ENCODE data around the gene RBM17.
"Not testable (repeated sequence)": the region's sequence is repeated elsewhere in the genome, so short reads cannot be mapped to it uniquely, and the experiment has no call there.

Gene RBM17

DNA sequence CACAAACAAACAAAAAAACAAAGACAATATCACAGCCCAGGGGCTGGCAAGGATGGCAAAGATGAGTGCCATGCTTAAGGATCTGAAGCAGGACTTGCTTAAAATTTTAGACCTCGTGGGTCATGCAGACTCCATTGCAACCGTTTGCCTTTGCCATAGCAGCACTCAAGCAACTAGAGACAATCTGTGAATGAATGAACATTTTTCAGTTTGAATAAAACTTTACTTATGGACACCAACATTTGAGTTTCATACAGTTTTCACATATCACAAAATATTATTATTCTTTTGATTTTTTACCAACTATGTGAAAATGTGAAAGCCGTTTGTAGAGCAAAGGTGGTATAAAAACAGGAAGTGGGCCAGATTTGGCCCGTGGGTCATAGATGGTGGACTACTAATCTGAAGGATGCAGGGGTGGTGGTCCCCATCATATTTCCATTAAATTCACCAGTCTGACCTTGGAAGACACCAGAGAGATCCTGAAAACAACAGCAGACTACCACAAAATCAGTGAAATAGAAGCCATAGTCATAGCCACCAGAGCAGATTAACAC, 8.3 kb upstream of the RBM17 start:
- DNase-seq (ENCODE audit: low spot score), result no peak

DNA sequence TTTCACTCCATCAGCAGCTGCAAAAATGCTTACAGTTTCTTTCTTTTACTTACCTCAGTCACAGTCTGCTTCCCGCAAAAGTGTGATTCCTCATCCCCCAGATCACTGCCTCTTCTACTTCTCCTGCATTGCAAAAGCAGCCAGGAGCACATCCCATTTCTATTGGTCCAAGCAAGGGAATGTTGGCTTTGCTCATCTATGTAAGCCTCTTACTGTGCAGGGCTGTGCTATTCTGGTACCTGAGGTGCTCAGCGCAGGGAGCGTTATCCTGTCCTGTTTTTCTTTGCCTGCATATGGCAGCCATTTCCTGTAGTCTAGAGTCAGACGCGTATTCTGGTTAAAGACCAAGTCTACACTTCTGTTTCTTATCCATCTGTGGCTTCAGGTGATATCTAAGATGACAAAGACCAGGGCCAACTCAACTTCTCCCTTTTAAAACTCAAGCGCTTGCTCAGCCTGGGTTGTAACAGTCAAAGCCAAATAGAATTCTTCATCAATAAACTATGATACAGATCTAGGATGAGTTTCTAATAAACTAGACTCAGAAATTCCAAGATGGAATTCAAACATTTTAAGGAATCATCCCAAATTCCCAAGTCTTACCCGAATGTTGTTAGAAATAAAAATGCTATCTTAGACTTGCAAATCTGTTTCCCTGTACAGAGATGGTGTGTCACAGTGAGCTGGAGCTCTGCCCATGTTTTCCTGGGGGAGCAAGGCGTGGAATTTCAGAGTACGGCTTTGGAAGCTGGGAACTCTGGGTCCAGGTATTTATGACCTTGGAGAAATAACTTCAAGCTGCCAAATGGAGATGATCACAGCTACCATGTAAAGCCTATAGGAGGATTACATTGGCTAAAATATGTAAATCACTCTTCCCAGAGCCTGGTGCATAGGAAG, 6.1 kb upstream of the RBM17 start:
- no peak for DNase-seq (ENCODE audit: low spot score)

DNA sequence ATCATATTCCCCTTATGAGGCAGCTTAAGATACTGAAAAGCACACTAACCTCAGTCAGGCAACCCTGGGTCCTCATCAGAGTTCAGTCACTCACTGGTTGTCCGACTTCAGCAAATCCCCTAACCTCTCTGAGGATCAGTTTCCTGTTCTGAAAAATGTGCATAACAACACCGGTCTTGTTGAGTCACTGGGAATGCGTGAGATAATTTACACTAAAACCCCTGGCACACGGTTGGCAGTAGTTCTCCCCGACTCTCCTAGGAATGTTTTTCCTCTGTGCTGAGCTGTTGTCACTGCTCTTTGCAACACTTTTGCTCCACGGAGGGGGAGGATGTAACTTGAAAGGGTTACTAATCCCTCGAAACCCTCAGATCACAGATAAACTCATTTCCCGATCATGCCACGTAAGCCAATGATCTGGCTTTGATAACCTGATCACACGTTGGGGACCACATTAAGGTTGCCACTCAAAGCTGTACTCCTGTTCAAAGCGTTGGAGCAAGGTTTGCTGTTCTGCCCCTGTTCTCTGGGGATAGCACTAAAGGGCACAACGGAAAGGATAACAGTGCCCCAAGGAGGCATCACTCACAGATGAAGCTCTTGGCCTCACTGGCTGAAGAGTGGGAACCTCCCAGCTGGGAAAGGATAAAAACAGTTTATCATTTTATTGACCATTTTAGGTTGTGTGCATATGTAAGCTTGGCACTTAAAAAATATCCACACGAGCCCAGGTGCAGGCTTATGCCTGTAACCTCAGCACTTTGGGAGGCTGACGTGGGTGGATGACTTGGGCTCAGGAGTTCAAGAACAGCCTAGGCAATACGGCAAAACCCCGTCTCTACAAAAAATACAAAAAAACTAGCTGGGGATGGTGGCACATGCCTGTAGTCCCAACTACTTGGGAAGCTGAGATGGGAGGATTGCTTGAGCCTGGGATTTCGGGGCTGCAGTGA, 5.0 kb upstream of the RBM17 start:
- peak; percentile 20 for DNase-seq (ENCODE audit: low spot score)

DNA sequence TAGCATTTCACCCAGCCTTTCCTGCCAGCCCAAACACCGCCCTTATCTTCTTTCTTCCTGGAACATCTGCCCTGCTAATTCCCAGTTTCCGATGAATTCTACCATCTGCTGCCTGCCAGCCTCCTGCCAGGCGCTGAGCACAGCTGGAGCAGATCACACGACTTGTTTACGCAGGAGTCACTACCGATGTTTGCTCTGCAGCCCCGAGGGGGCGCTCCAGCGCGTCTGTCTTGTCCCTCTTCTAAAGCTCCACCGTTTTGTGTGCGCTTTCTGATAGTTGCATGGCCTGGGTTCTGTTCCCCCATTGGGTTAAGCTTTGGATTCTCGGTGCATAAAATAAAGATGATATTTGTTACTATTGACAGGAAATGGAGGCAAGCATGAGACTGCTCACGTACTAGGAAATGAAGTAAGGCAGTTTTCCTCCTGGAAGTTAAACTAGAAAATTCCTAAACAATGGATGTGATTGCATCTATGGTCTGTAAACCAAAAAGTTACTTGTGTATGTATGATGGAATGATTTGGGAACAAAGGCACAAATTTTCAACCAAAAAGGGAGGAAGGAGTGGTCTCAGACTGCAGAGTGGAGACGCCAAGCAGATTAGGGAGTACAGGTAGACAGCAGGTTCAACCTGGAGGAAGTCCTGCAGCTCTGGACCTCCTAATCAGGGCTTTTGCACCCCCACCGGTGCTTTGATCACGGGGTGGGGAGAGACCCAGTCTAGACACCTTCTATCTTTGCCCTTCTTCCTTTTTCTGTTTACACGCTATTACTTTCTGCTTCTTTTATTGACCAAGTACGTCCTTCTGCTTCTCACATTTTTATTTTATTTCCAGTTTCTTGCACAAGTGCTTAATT, 2.2 kb upstream of the RBM17 start:
- peak; percentile 82 for DNase-seq (ENCODE audit: low spot score)

DNA sequence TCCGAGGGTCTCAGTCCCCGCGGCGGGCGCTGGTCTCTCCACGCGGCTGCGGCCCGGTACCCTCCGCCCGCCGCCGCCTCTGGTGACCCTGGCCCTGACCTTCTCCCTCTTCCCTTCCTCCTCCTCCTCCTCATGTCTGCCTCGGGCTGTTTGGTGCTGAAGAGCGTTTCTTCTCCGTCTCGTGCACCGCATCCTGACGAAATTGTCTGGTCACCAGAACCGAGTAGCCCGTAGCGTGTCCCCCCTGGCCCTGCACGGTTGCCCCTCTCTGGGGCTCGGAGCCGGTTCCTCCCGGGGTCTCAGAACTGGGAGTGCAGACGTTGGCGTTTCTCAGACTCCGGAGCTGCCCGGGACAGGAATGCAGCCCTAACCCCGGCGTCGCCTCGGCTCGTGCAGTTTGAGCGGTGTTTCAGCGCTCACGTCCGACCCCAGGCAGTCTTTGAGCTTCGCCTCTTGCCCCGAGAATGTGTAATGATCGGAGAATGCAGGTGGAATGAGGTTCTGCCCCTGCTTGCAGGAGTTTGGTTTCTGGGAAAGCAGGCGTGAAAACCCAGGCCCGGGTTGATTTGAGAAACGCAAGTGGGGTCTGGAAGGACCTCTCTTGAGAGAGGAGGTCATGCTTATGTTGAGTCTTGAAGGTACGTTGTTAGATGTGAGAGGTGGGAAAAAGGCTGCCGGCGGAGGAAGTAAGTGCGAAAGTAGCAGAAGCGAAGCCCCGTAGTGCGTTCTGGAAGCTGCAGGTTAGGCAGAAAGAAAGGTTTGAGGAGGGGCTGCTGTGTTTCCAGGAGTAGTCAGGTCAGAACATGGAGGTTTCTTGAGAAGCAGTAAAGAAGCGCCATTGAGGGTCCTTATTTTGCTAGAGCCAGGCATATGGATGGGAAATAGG, 743 bp downstream of the RBM17 start:
- DNase-seq (ENCODE audit: low spot score), result peak; percentile 24

DNA sequence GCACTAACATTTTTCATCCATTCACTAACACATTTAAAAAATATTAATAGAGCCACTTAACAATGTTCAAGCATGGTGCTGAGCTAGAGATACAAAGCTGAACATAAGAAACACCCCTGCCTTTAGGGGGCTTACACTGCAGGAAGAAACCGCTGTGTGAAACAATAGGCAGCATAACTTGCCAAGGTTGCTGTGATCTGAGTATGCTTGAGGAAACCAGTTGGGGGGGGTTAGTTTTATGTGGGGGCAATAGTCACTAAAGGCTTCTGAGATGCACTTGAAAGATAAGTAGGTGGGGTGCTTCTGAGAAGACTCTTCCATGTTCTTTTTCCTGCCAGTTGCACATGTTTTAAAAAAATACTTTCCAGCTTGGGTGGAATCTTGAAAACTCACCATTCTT, 2.8 kb downstream of the RBM17 start:
- no peak for DNase-seq (ENCODE audit: low spot score)

DNA sequence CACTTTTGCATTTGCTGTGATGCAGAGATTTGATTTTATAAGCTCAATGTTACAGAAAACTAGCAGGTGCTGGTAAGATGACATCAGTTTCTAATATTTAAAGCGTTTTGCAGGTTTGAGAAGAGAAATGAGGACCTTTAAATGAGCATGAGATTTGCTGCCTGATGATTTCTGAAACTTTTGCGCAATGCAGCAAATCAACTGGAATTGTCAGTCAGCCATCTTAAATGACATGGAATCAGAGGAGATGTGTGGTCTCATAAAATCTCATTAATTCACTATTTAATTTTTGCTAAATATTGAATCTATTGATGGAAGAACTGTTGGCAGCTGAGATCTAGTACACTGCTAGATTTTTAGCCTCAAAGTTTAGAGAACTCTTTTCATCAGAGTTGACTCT, 3.9 kb downstream of the RBM17 start:
- DNase-seq (ENCODE audit: low spot score), result no peak

DNA sequence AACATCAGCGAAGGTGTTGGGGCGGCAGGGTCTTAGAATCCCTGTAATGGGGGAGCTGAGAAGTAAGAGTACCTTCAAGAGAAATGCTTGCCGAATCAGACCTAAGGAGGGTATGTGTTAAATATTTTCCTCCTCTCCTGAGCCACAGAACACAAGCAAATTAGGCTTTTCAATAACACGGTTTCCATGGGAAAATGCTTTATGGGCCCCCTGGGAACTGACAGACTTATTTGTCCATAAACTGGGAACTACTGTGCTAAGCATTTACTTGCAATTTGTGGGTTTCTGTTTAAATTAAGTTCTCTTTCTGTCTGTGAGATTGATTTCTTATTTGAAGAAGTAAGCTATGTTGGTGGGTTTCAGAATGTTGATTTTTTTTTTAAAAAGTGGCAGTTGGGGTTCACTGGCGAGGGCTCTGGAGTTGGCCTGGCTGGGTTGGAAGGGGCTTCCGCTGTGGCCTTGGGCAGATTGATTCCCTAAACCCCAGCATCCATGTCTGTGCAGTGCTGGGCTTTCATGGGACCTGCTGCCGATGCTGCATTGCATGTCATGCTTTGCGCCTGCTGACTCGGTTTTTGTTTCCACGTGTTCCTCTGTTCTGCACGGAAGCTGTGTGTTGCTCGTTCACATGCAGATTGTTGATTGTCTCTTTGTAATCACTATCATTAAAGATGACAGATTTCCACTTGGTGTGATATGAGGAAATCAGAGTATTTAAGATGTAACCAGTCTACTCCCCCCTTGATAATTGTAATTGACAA, 7.2 kb downstream of the RBM17 start:
- no peak for DNase-seq (ENCODE audit: low spot score)

DNA sequence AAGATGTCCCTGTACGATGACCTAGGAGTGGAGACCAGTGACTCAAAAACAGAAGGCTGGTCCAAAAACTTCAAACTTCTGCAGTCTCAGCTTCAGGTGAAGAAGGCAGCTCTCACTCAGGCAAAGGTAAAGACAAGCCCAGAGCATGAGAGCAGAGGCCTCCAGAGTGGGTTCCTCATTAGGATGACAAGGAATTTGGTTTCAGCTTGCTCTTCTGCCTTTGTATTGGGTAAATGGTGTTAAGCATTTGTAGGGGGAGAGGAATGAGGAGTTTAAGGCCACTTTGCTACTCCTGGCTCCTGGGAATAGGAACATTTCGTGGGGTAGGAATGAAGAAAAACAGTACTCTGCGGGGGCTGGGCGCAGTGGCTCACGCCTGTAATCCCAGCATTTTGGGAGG, 8.2 kb downstream of the RBM17 start:
- no peak for DNase-seq (ENCODE audit: low spot score)

DNA sequence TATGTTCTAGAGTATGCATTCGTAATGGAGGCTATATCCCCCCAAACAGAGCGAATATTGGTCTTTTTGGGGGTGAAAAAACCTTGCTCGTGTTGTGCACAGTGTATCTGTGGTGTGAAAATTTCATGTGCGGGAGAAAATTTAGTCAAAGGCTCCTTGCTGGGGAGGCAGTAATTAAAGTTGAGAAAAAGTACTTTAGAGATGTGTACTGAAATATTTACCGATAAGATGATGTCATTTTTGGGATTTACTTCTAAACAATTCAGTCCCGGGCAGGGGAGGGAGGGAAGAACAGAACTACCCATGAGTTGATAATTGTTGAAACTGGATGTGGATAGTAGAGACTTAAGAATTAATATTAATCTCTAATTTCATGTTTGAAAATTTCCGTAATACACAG, 9.3 kb downstream of the RBM17 start:
- no peak for DNase-seq (ENCODE audit: low spot score)

DNA sequence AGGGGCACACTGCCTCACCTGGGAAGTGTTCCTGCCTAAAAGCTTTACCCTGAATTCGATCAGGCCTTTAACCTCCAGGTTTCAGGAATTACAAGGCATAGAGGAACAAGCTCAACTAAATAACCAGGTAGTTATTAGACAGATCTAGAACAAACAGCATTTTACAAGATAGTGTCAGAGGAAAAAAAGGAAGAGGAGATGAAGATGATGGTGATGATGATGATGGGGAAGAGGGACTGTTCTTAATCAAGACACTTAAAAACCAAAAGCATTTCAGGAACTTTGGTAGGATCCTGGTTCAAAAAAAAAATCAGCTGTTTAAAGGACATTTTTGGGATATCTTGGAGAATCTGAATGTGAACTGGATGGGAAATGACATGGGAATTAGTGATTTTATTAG, 11.5 kb downstream of the RBM17 start:
- DNase-seq (ENCODE audit: low spot score), result no peak

DNA sequence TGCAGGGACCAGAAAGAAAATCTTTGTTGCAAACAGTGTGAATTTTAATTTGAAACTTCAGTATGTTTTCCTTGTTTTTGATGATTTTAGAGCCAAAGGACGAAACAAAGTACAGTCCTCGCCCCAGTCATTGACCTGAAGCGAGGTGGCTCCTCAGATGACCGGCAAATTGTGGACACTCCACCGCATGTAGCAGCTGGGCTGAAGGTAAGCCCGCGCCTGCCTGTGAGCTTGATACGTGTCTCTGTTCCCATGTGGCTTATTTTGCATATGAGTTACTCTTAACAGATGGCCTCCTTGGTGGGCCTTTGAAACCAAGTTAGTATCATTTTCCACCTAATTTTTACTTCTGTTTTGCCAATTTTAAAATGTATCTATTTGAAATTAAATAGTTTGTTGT, 12.3 kb downstream of the RBM17 start:
- DNase-seq (ENCODE audit: low spot score), result no peak

DNA sequence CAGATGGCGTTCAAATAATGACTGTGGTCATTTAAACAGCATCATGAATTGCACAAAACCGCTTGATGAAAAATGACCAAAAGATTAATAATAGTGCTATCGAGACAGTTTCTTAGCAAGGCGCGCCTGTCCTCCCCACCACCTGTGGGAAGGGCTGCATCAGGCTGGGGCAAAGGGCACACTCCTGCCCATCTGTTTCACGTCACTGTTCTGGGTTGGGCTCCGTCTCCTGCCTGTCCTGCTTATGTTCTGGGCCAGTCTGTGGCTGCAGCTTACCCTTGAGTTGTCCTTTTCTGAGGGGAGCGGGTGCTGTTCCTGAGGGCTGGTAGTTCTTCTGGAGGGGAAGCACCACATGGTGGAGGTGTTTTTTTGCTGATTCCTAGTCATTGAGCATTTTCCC, 13.3 kb downstream of the RBM17 start:
- DNase-seq (ENCODE audit: low spot score), result no peak

DNA sequence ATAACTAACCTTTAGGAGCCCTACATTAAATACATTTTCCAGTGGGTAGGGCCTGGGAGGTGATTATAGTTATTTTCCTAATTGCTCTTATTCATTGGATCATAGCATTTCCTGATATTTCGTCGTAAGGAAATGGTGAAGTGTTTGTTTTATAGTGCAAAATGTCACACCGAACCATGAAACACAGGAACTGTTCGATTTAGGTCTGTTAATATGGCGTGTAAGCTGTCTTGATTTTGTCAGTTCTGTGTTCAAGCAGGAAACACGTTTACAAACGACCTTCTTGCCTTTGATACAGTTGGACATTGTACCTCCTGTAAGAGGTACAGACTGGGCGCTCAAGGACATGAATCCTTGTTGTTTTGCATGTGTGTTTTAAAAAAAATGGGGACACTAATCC, 14.8 kb downstream of the RBM17 start:
- no peak for DNase-seq (ENCODE audit: low spot score)

DNA sequence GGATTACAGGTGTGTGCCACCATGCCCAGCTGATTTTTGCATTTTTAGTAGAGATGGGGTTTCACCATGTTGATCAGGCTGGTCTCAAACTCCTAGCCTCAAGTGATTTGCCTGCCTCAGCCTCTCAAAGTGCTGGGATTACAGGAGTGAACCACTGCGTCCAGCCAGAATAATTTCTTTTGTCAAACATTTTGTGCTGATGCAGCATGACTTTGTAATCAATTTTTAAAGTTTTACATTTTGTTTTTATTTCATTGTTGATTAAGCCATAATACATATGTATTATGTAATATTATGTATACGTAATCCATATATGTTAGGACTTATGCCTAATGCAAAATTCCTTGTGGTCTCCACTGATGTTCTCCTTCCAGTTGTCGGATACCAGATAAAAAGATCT, 18.8 kb downstream of the RBM17 start:
- not testable (repeated sequence) for DNase-seq (ENCODE audit: low spot score)

DNA sequence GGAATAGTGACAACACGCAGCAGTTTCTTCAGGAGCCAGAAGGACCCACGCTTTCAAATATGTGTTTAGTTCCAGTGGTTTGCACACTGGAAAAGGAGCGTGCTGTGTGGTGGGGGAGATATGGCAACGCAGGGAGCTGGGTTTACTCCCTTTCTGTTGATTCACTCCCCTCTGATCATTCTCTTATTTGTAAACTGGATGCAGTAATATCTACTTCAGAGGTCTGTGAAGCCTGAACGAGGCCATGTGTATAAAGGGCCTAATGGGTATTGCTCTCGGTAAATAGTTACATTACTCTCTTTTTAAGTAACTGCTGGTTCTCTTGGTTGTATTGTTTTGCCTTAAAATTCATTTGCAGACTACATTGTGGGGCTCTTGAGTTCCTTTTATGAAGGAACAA, 19.2 kb downstream of the RBM17 start:
- no peak for DNase-seq (ENCODE audit: low spot score)

DNA sequence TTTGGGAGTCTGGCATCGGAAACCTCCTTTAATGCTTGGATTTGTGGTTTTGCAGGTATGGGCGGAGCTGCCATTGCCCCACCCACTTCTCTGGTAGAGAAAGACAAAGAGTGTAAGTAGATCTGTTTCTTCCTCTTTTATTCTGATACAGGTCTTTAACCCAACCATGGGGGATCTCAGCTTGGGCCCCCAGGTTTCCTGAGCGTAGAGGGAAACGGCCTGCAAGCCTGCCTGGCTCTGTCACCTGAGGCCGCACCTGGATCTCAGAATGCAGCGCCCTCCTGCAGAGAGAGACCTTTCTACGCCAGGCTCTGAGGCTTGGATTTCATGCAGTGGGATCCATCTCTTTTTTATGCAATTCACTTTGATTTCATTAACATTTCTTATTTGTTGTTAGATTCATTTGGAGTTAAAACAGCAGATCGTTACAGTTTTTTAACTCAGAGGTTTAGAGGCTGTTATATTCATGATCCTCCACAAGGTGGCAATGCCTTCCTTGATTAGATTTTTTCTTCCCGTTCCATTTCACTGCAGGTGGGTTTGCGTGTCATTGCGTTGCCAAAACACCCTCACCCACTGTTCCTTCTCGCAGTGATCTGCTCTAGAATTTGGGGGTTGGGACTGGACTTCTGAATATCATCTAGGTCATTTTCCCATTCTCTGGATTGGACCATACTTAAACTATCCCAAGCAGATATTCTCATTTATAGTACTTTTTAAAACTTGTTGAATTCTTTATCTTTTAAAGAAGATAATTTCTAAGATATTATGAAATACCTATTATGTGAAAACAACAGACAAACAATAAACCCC, 20.0 kb downstream of the RBM17 start:
- peak; percentile 59 for DNase-seq (ENCODE audit: low spot score)

DNA sequence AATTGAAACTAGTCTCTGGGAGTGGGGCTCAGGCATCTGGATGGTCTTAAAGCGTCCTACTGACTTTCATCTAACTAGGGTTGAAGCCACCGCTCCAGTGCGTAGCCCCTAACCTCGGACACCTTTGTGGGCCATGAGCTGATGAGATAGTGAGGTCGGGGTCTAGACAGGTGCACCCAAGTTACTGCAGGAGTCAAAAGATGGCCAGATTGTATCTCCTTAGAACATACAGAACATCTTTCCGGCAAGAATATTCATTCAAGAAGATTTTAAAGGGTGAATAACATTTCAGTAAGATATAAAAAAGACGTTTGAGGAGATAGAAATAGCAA, 20.6 kb downstream of the RBM17 start:
- DNase-seq (ENCODE audit: low spot score), result no peak

DNA sequence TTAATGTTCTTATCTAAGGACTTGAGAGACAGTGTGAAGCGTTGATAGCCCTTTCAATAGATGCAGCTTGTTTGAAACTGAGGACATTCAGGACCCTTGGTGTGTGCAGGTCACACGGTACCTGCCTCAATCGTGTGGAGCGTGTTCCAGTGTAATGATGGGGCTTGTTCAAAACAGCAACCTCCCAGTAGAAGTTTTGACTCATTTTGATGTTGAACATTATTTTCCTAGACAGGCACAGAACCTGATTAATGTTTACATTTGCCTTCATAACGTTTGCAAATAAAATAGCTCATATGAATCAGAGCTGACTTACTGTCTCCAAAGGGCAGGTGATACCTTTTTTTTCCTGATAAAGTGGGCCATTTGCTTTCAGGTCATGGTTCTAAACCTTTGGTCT, 21.3 kb downstream of the RBM17 start:
- no peak for DNase-seq (ENCODE audit: low spot score)
